WTC11 (cell line): ENCODE data around the gene KIRREL3.

ENCODE experiments used
- ATF3 ChIP-seq: sonication (generic); formaldehyde crosslinking; conservative IDR thresholded peaks from 2 replicates; pipeline ENCODE4 v1.8.1; 2022; ENCODE audit warnings: mild to moderate bottlenecking, missing genetic modification reagents
- ATF6 ChIP-seq: sonication (generic); formaldehyde crosslinking; IDR thresholded peaks from 2 replicates; pipeline ENCODE4 v1.8.1; 2023; ENCODE audit warnings: mild to moderate bottlenecking, missing genetic modification reagents
- CREM ChIP-seq: sonication (generic); formaldehyde crosslinking; IDR thresholded peaks from 2 replicates; pipeline ENCODE4 v1.8.1; 2022; ENCODE audit warnings: mild to moderate bottlenecking, missing genetic modification reagents, moderate library complexity
- CTCF ChIP-seq: fragments of 200-600 bp; IDR thresholded peaks from 2 replicates; pipeline ENCODE4 v1.8.0; 2022; ENCODE audit warnings: antibody characterized with exemption
- FOXK1 ChIP-seq: sonication (generic); formaldehyde crosslinking; IDR thresholded peaks from 2 replicates; pipeline ENCODE4 v1.8.0; 2022; ENCODE audit warnings: mild to moderate bottlenecking, moderate library complexity, missing genetic modification reagents
- NFYB ChIP-seq: sonication (generic); formaldehyde crosslinking; conservative IDR thresholded peaks from 2 replicates; pipeline ENCODE4 v1.8.0; 2022; ENCODE audit warnings: low read depth, missing genetic modification reagents
- SMAD3 ChIP-seq: sonication (generic); formaldehyde crosslinking; IDR thresholded peaks from 2 replicates; pipeline ENCODE4 v1.8.0; 2022; ENCODE audit warnings: missing genetic modification reagents, mild to moderate bottlenecking, borderline replicate concordance
- SOX15 ChIP-seq: fragments of 250-450 bp; sonication (Bioruptor Pico); IDR thresholded peaks from 2 replicates; pipeline ENCODE4 v1.9.0; 2021; ENCODE audit warnings: mild to moderate bottlenecking
- TEAD1 ChIP-seq: sonication (generic); formaldehyde crosslinking; IDR thresholded peaks from 2 replicates; pipeline ENCODE4 v1.8.0; 2022; ENCODE audit warnings: mild to moderate bottlenecking, missing genetic modification reagents
- USF2 ChIP-seq: sonication (generic); formaldehyde crosslinking; IDR thresholded peaks from 2 replicates; pipeline ENCODE4 v1.8.1; 2023; ENCODE audit warnings: mild to moderate bottlenecking, missing genetic modification reagents, moderate library complexity
- ZBTB21 ChIP-seq: sonication (generic); formaldehyde crosslinking; IDR thresholded peaks from 2 replicates; pipeline ENCODE4 v1.8.1; 2023; ENCODE audit warnings: mild to moderate bottlenecking, missing genetic modification reagents, borderline replicate concordance
- ZNF263 ChIP-seq: sonication (generic); formaldehyde crosslinking; IDR thresholded peaks from 2 replicates; pipeline ENCODE4 v1.8.1; 2022; ENCODE audit warnings: low read depth, mild to moderate bottlenecking, moderate library complexity, missing genetic modification reagents
- ZNF423 ChIP-seq: fragments of 250-450 bp; sonication (Bioruptor Pico); IDR thresholded peaks from 2 replicates; pipeline ENCODE4 v2.1.2; 2022; ENCODE audit warnings: mild to moderate bottlenecking, moderate library complexity

- no peak for TF ChIP-seq CTCF
- TF ChIP-seq SOX15 (CRISPR knock-in tag), result no peak
- no peak for TF ChIP-seq ZBTB21 (CRISPR knock-in tag)
- TF ChIP-seq CREM (CRISPR knock-in tag), result no peak
- no peak for TF ChIP-seq TEAD1 (CRISPR knock-in tag)
- no peak for TF ChIP-seq ATF6 (CRISPR knock-in tag)
- TF ChIP-seq ZNF423, result no peak
- TF ChIP-seq FOXK1 (CRISPR knock-in tag), result no peak
- no peak for TF ChIP-seq ZNF263
- TF ChIP-seq NFYB (CRISPR knock-in tag), result no peak
- TF ChIP-seq SMAD3, result no peak
- TF ChIP-seq USF2, result no peak
- TF ChIP-seq ATF3, result no peak
These were observed 35.2 kb downstream of the KIRREL3 start for GRCh38 chr11:126965331-126965730.
